Duodenal mucosa (tissue), 2 donors: ENCODE measurements around the gene VAMP2.
"Not testable (repeated sequence)": the region's sequence is repeated elsewhere in the genome, so short reads cannot be mapped to it uniquely, and the experiment has no call there.

Source experiments
- H3K27ac ChIP-seq: one replicate; pipeline ENCODE4 v1.7.0; 2013; ENCODE audit warnings: low read depth, low read length
- H3K27me3 ChIP-seq, 2 donors: one replicate each; pipeline ENCODE4 v1.7.0; 2013; ENCODE audit warnings: low read length in 2 of 2, control low read depth in 1 of 2; ENCODE audit not compliant: insufficient read depth in 2 of 2, control insufficient read depth in 1 of 2
- H3K36me3 ChIP-seq, 2 donors: one replicate each; pipeline ENCODE4 v1.7.0; 2013; ENCODE audit warnings: low read length in 2 of 2, control low read depth in 1 of 2; ENCODE audit not compliant: insufficient read depth in 2 of 2, control insufficient read depth in 1 of 2
- H3K4me1 ChIP-seq, 2 donors: one replicate each; pipeline ENCODE4 v1.7.0; 2013; ENCODE audit warnings: low read length in 2 of 2, control low read depth in 1 of 2; ENCODE audit not compliant: insufficient read depth in 2 of 2, control insufficient read depth in 1 of 2
- H3K4me3 ChIP-seq, 2 donors: one replicate each; pipeline ENCODE4 v1.7.0; 2013; ENCODE audit warnings: low read length in 2 of 2, low read depth in 1 of 2
- H3K9ac ChIP-seq, 2 donors: one replicate each; pipeline ENCODE4 v1.7.0; 2013; ENCODE audit warnings: low read length in 2 of 2, low read depth in 1 of 2
- H3K9me3 ChIP-seq, 2 donors: one replicate each; pipeline ENCODE4 v1.7.0; 2013; ENCODE audit warnings: low read length in 2 of 2, control low read depth in 1 of 2; ENCODE audit not compliant: control insufficient read depth in 1 of 2

VAMP2 gene

GRCh38 chr17:8175795-8176196 is 13.0 kb upstream of the VAMP2 start:
- H3K4me1 ChIP-seq: peaks cover 26 to 28% of the 10 kb centered on the region in 2 donors
- H3K36me3 ChIP-seq: no peaks in the 10 kb centered on the region

GRCh38 chr17:8173871-8174322 is 11.1 kb upstream of the VAMP2 start:
- peak overlapping the region; percentile 65 to 71 for H3K4me3 ChIP-seq
- peak overlapping the region; percentile 89 for H3K27ac ChIP-seq
- peaks cover 26 to 28% of the 10 kb centered on the region in 2 donors for H3K4me1 ChIP-seq
- H3K9me3 ChIP-seq: no peaks in the 10 kb centered on the region
- H3K36me3 ChIP-seq: no peaks in the 10 kb centered on the region
- no peaks in the 10 kb centered on the region for H3K27me3 ChIP-seq
- peak overlapping the region; percentile 60 to 76 for H3K9ac ChIP-seq

More at GRCh38 chr17:8175795-8176196, 13.0 kb upstream of the VAMP2 start:
- Histone ChIP-seq H3K4me3 (peak overlapping the region; percentile 72 to 88), H3K9ac (peak overlapping the region; percentile 64 to 76), H3K27ac (peak overlapping the region; percentile 70), H3K9me3 (no peaks in the 10 kb centered on the region), H3K27me3 (no peaks in the 10 kb centered on the region)

- no peaks in the 10 kb centered on the region for H3K27me3 ChIP-seq
- no peaks in the 10 kb centered on the region for H3K36me3 ChIP-seq
- H3K4me1 ChIP-seq: peaks cover 26 to 28% of the 10 kb centered on the region in 2 donors
- peak overlapping the region; percentile 89 for H3K27ac ChIP-seq
- H3K9ac ChIP-seq: peak overlapping the region; percentile 60 to 76
- H3K4me3 ChIP-seq: peak overlapping the region; percentile 65 to 71
- H3K9me3 ChIP-seq: no peaks in the 10 kb centered on the region
Measured at GRCh38 chr17:8173056-8173870, 10.5 kb upstream of the VAMP2 start.

GRCh38 chr17:8170186-8170585 is 7.4 kb upstream of the VAMP2 start:
- H3K4me1 ChIP-seq: peaks cover 9 to 11% of the 10 kb centered on the region in 2 donors
- not testable (repeated sequence) for H3K9ac ChIP-seq, H3K4me3 ChIP-seq, H3K27ac ChIP-seq, H3K9me3 ChIP-seq, H3K27me3 ChIP-seq, H3K36me3 ChIP-seq

GRCh38 chr17:8167526-8167925 is 4.8 kb upstream of the VAMP2 start:
- Histone ChIP-seq H3K4me1 (peaks cover 15 to 18% of the 10 kb centered on the region in 2 donors), H3K9me3 (no peaks in the 10 kb centered on the region), H3K27ac (no peak overlapping the region), H3K4me3 (no peak overlapping the region), H3K9ac (peak overlapping the region in 1 of 2 donors; percentile 4), H3K36me3 (no peaks in the 10 kb centered on the region), H3K27me3 (no peaks in the 10 kb centered on the region)

GRCh38 chr17:8166731-8167130 is 4.0 kb upstream of the VAMP2 start:
- Histone ChIP-seq H3K4me1 (peaks cover 19 to 22% of the 10 kb centered on the region in 2 donors), H3K27ac (no peak overlapping the region), H3K36me3 (peaks cover 0 to under 1% of the 10 kb centered on the region in 2 donors), H3K9ac (no peak overlapping the region), H3K27me3 (no peaks in the 10 kb centered on the region), H3K9me3 (no peaks in the 10 kb centered on the region), H3K4me3 (no peak overlapping the region)

- Histone ChIP-seq H3K4me1 (peaks cover 31 to 33% of the 10 kb centered on the region in 2 donors), H3K9ac (peak overlapping the region; percentile 26 to 41), H3K36me3 (peaks cover 10 to 14% of the 10 kb centered on the region in 2 donors), H3K27ac (no peak overlapping the region), H3K27me3 (no peaks in the 10 kb centered on the region), H3K4me3 (no peak overlapping the region), H3K9me3 (no peaks in the 10 kb centered on the region)
Measured at GRCh38 chr17:8164815-8165131, 2.0 kb upstream of the VAMP2 start.

GRCh38 chr17:8163978-8164814 is 1.4 kb upstream of the VAMP2 start:
- H3K9me3 ChIP-seq: no peaks in the 10 kb centered on the region
- H3K4me1 ChIP-seq: peaks cover 33 to 36% of the 10 kb centered on the region in 2 donors
- H3K4me3 ChIP-seq: peak overlapping the region in 1 of 2 donors; percentile 74
- H3K27ac ChIP-seq: peak overlapping the region; percentile 83
- H3K27me3 ChIP-seq: no peaks in the 10 kb centered on the region
- peaks cover 14 to 19% of the 10 kb centered on the region in 2 donors for H3K36me3 ChIP-seq
- peak overlapping the region; percentile 26 to 79 for H3K9ac ChIP-seq

- peak overlapping the region; percentile 71 to 74 for H3K4me3 ChIP-seq
- H3K4me1 ChIP-seq: peaks cover 38 to 40% of the 10 kb centered on the region in 2 donors
- peaks cover 14 to 19% of the 10 kb centered on the region in 2 donors for H3K36me3 ChIP-seq
- no peaks in the 10 kb centered on the region for H3K9me3 ChIP-seq
- H3K27me3 ChIP-seq: no peaks in the 10 kb centered on the region
- H3K9ac ChIP-seq: peak overlapping the region; percentile 79 to 93
- H3K27ac ChIP-seq: peak overlapping the region; percentile 94
Measured at GRCh38 chr17:8162997-8163977, 539 bp upstream of the VAMP2 start.
